Stimulated activated CD8-positive, alpha-beta memory T cell treated with anti-CD3 and anti-CD28 coated beads, Interleukin-7, amount 100 ng/mL, for 24 hours (primary cell): ENCODE results near the gene MMP15.
"Not testable (repeated sequence)": the region's sequence is repeated elsewhere in the genome, so short reads cannot be mapped to it uniquely, and the experiment has no call there.

ENCODE experiments used
- DNase-seq: peaks from one replicate; pipeline ENCODE4 v3.0.0-alpha.2; 2020; ENCODE audit warnings: low read depth

Gene MMP15

DNA sequence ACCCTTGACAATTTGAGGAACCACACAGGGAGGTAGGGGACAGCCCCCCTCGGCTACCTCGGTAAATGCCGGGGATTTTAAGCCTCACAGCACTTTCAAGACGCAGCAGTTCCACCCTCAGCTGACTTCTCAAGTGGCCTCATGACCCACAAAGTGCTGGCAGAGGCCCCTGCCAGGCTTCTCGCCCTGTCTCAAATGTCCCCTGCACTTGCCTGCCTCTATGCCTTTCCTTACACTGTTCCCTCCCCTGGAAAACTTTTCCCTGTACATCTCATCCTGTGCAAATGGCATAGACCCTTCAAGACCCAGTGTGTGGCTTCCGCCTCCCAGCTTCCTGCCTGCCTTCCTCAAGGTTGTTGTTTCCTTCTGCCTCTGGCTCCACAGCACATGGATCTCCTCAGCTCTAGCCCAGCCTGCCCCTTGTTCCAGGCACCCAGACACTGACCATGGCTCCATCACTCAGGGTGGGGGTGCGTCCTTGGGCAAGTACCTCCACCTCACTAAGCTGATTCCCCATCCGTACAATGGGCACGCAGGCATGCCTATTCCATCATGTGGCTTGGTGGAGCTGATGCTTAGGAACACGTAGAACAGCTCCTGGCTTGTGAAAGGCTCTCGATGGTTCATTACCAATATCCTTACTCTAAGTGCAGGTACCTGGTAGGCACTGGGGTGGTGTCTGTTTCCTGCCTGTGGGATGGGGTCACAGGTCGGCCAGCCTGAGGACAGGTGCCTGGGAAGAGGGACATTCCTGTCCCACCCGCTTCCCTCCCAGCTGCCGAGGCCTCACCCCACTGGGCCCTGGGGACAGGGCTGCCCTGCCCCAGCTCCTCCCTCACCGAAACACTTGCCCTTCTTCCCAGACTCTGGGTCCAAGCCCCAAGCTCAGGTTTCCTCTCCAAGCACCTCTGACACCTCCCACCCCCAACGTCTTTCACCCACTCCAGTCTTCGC is 24.0 kb downstream of the MMP15 start:
- DNase-seq: no peak

DNA sequence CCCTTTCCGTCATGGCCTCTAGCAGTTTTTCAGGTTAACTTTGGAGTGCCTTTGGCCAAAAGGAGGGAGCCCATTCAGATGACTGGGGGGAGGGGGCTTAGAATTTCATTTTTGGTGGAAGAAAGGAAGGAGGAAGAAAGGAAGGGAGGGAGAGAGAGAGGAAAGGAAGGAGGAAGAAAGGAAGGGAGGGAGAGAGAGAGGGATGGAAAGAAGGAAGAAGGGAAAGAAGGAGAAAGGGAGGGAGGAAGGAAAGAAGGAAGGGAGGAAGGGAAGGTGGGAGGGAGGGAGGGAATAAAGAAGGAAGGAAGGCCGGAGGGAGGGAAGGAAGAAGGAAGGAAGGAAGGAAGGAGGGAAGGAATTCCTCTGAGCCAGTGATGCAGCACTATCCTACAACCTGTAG is 25.7 kb downstream of the MMP15 start:
- DNase-seq: no peak

DNA sequence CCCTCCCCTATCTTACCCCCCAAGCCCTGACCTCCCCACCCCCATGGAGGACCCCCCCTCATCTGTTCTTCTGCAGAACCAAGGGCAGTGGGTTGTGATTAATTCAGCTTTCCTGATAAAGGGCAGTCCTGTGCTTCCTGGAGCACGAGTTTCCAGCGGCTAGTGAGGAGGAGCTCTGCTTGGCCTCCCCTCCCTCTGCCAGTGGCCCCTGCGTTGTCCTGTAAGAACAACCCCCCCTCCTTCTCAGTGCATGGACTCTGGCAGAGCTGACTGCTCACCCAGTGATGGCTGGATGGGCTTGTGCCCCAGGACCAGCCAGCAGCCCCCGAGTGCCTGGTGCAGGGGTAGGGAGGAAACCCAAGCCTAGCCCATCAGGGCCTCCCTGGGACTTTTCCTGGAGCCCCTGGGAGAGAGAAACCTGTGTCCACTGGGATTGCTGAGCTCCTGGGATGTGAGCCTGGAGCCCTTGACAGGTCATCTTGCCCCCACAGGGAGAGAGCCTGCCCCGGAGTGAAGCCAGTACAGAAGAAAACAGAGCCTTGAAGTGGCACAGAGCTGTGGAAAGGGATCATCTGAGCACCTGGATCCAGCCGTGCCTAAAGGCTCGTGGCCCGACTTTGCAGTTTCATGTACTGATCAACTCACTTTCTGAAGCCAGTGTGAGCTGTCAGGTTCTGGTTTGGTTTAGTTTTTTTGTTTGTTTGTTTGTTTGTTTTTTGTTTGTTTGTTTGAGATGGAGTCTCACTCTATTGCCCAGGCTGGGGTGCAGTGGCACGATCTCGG is 26.5 kb downstream of the MMP15 start:
- no peak for DNase-seq

DNA sequence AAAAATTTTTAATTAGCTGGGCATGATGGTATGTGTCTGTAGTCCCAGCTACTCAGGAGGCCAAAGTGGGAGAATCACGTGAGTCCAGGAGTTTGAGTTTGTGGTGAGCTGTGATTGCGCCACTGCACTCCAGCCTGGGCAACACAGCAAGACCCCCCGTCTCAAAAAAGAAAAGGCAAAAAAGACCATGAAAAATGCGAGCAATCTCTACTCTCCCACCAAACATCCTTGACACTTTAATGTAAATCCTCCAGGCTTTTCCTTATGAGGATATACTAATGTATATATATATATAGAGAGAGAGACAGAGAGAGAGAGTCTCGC is 28.1 kb downstream of the MMP15 start:
- DNase-seq: no peak

DNA sequence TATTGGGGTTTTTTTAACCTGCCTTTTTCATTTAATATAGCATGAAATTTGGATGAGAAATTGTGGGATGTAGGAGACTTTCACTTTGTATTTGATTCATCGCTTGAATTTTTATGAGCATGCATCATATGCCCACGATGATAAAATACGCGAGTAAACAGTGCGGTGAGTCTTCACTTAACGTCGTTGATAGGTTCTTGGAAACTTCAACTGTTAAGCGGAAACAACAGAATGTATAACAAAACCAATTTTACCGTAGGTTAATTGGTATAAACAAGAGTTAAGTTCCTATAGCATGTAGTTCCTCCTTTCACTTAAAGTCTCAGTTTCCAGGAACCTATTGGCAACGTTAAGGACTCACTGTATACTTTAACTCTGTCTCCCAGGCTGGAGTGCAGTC is 28.7 kb downstream of the MMP15 start:
- DNase-seq: no peak

DNA sequence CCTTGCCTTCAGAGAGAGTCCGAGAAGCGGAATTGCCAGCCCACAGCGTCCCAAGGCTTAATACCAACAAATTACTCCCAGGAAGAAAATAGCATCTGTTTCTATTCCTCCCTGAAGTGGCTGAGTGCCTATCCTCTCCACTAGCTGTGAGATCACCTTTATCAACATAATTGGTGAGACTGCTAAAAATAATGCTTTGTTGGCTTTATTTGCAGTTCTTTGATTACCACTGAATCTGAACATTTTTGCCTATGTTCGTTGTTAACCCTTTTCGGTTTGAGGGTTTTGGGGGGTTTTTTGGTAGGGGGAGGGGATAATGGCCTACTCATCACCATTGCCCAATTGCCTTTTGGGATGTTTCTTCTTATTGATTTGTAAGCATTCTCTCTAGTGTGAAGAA is 31.0 kb downstream of the MMP15 start:
- DNase-seq: no peak

DNA sequence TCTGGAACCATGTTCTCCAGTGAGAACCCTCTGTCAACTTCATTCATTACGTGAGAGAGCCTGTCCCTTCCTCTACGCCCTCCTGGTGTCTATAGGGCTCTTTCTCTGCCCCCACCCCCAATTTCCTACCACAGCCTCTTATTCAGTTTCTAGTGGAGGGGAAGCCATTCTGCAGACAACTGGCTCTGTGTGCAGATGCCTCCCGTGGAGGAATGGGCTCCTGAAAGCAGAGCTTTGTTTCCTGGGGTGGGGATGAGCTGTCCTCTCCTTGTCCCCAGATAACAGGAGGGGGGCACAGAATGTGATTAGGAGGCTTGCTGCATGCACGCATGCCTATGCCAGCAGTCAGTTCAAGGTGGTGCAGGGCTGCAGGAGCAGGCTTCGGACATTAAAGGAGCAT is 31.6 kb downstream of the MMP15 start:
- no peak for DNase-seq

DNA sequence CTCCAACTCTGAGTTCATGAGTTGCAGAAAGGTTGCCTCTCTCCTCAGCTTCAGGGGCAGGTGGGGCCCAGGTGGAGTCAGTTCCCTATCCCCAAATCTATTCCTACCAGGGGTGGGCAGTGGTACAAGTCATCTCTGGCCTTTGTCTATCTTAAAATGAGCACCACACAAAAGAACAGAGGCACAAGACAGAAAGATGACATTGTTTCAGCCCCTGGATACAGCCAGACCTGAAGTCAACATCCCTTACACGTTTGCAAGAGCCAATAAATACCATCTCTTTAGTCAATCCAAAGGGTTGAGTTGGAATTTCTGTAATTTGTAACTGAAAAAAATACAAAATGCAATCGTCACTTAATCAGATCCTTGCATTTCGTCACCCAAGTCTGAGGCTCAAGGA is 32.2 kb downstream of the MMP15 start:
- no peak for DNase-seq

DNA sequence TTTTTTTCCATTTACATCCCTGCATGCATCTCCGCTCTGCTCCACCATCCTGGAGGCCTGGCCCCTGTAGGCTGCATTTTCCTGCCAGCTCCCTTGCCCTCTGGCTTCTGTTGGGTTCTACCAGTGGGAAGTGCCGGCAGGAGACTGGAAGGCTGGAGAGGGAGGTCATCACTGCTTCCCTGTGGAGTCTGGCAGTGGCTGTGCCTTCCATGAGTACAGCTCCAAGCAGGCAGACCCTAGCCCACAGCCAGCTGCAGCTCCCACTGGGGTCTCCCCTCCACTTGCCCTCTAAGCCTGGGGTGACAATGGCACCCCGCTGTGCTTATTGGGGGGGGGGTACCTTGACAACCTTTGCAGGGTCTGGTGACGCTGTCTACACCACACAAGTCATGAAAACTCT is 37.3 kb downstream of the MMP15 start:
- DNase-seq: no peak

DNA sequence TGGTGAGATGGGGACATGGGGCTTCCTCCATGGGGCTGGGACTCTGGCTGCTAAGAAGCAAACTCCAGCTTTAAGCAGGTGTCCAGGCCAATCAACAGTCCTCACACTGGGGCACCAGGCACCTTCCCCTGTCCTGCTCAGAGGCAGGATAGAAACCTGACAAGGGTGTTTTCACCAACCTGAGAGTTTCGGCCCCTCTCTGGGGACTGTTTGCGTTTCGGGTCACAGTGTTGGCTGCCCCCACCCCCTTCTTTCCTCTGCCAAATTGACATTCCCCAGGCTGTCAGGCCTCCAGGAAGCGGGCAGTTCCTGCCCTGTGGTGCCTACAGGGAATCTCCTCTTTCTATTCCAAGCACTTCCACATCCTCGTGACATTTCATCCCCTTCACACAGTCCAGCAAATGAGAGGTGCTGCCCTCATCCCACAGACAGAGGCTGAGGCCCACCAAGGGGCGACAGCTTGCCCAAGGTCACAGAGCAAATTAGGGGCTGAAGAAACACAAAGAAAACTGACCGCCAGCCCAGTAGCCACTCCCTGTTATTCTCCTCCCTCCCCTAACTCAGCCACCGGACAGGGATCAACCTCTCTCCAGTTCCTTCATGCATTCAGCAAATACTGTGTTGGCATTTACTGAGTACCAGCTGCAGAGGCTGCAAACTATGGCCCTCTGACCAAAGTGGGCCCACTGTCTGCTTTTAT is 38.0 kb downstream of the MMP15 start:
- DNase-seq: no peak

DNA sequence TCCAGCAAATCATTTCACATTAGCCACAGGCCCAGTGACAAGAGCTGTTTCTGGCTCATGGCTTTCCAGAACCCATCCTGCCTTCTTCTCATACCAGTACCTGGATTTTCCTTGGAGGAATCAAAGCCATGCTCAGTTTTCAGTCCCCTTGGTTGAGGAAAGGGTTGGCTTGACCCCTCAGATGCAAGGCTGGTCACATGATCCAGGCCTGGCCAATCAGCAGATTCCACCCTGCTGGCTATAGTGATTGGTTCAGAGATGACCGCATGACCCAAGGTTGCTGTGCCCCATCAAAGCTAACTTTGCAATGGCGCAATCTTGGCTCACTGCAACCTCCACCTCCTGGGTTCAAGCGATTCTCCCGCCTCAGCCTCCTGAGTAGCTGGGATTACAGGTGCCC is 45.0 kb downstream of the MMP15 start:
- no peak for DNase-seq

DNA sequence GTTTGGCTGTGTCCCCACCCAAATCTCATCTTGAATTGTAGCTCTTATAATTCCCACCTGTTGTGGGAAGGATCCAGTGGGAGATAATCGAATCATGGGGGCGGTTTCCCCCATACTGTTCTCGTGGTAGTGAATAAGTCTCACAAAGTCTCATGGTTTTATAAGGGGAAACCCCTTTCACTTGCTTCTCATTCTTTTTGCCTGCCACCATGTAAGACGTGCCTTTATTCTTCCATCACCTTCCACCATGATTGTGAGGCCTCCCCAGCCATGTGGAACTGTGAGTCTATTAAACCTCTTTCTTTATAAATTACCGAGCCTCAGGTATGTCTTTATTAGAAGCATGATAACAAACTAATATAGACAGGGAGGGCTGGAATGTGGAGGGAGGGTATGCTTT is 46.6 kb downstream of the MMP15 start:
- not testable (repeated sequence) for DNase-seq

DNA sequence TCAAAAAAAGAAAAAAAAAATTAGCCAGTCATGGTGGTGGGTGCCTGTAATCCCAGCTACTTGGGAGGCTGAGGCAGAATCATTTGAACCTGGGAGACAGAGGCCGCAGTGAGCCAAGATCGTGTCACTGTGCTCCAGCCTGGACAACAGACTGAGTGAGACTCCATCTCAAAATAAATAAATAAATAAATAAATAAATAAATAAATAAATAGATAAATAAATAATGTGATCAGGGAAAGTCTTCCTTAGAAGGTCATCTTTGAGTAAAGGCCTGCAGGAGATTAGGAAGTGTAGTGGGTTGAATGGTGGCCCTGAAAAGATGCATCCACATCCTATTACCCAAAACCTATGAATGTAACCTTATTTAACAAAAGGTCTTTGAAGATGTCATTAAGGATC is 47.5 kb downstream of the MMP15 start:
- not testable (repeated sequence) for DNase-seq

DNA sequence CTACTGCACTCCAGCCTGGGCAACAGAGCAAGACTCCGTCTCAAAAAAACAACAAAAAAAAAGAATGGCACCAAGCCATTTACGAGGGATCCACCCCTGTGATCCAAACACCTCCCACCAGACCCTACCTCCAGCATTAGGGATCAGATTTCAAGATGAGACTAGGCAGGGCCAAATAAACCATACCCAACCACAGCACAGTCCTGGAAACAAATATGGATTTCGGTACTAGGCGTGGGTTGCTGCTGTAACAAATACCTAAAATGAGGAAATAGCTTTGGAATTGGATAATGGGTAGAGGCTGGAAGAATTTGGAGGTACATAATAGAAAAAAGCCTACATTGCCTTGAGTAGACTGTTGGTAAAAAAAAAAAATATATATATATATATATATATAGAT is 49.1 kb downstream of the MMP15 start:
- no peak for DNase-seq

DNA sequence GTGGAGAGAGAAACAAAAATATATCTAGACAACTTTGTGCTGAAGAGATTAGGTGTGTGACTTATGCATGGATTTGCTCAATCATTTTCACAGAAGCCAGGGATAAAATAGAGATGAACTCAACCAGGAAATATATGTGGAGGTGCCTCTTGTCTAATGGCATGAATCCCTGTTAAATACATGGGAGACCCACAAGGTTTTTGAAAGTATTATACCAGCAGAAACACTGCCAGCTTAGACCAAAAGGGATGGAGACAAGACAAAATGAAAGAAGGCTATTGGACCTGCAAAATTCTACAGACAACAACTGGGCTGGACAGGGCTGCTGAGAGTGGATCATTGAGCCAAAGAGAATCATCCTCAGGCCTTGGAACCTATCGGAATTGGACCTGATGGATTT is 51.0 kb downstream of the MMP15 start:
- no peak for DNase-seq

DNA sequence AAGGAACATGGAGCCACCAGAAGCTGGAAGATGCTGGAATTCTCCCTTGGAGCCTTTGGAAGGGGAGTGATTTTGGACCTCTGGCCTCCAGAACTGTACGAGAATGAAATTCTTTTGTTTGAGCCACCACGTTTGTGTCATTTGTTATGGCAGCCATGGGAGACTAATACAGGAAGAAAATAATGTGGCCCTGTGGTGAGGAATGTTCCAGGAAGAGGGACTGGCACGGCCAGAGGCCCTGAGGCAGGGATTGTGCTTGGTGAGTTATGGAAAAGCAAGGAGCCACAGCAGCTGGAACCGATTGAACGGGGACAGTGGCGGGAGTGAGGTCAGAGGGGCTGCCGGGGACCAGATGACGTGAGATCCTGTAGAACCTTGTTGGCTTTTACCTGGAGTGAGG is 52.2 kb downstream of the MMP15 start:
- DNase-seq: no peak

DNA sequence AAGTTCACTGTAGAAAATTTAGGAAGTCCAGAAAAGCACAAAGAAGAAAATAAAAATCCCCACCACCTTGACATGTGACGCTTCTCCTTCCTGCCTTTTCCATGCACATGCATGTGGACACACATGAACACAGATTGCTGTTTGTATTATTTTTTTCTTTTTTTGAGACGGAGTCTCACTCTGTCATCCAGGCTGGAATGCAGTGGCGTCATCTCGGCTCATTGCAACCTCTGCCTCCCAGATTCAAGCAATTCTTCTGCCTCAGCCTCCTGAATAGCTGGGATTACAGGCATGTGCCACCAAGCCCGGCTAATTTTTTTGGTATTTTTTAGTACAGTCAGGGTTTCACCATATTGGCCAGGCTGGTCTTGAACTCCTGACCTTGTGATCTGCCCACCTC is 55.1 kb downstream of the MMP15 start:
- not testable (repeated sequence) for DNase-seq

DNA sequence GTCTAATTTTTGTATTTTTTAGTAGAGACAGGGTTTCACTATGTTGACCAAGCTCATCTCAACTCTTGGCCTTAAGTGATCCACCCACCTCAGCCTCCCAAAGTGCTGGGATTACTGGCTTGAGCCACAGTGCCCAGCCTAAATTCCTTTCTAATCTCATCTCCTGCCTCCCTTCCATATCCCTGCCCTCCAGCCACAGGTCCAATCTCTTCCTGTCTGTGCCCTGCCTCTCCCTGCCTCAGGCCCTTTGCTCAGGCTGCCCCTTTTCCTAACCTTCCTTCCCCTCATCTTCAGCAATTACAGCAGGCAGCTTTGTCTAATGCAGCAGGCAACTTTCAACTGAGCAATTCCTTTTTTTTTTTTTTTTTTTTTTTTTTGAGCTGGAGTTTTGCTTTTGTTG is 56.8 kb downstream of the MMP15 start:
- no peak for DNase-seq

DNA sequence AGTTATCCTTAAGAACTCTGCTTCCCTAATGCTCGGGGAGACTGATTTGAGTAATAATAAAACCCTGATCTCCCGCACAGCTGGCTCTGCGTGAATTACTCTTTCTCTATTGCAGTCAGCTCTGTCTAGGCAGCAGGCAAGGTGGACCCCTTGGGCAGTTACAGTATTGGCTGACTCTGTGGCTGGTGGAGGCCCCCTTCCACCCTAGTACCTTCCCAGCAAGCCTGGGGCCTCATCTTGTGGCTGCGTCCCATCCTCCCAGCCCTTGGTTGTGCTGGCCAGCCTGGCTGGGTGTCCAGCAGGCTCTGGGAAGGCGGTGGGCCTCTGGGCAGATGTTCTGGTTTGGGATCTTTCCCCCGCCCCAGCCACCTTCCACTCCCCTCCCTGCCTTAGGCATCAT is 59.1 kb downstream of the MMP15 start:
- no peak for DNase-seq

DNA sequence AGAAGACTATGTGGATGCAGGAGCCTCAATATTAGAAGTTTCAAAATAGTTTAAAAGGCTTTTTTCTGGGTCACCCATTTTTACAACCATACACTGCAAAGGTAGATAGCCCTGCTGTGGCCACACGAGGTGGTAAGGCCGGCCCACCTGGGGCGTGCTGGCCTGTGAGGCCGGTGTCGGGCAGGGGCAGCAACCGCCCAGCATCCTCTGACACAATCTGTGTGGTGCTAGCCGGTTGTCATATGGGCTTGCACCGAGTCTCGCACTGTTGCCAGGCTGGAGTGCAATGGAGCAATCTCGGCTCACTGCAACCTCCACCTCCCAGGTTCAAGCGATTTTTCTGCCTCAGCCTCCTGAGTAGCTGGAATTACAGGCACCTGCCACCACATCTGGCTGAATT is 59.6 kb downstream of the MMP15 start:
- no peak for DNase-seq

DNA sequence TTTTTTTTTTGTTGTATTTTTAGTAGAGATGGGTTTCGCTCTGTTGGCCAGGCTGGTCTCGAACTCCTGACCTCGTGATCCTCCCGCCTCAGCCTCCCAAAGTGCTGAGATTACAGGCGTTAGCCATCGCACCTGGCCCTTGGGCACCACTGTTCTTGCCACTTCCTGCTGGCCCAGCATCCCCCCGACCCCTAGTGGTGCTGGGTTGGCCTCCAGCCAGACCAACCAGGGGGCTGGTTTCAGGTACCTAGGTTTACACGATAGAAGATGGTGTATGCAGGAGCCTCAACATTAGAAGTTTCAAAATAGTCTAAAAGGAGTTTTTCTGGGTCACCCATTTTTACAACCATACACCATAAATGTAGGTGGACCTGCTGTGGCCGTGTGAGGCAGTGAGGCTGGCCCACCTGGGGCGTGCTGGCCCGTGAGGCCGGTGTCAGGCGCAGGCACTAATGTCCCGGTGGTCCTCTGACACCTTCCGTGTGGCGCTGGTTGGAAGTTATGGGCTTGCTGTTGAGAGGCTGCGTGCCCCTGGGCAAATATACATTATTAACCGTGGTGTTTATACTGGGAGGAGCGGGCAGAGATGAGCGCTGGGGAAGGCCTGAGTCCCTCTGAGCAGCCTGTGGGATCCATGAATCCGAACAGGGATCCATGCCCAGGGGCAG is 60.2 kb downstream of the MMP15 start:
- DNase-seq: no peak
